SK-N-MC (cell line): ENCODE data around the gene S100B.

Experiments used
- DNase-seq: peaks from one replicate; pipeline ENCODE4 v3.0.0-alpha.2; 2011; ENCODE audit warnings: low read depth, low spot score
- H3K27ac ChIP-seq: fragments of 200-600 bp; sonication (generic); 2 replicates; pipeline ENCODE4 v1.5.1; 2016; ENCODE audit warnings: mixed run types
- H3K36me3 ChIP-seq: fragments of 200-600 bp; sonication (generic); 2 replicates; pipeline ENCODE4 v1.6.1; 2017; ENCODE audit warnings: antibody characterized with exemption, low read length, mixed read lengths; ENCODE audit not compliant: insufficient read depth
- H3K4me3 ChIP-seq: fragments of 200-600 bp; sonication (generic); 2 replicates; pipeline ENCODE4 v1.5.1; 2016
- H3K9ac ChIP-seq: fragments of 200-600 bp; sonication (generic); 2 replicates; pipeline ENCODE4 v1.8.0; 2017; ENCODE audit warnings: mixed run types, mixed read lengths; ENCODE audit not compliant: insufficient read length
- H3K9me3 ChIP-seq: fragments of 200-600 bp; sonication (generic); 2 replicates; pipeline ENCODE4 v1.6.1; 2017; ENCODE audit warnings: low read depth, mild to moderate bottlenecking, antibody characterized with exemption, low read length, moderate library complexity, mixed read lengths
- EZH2 ChIP-seq: fragments of 200-600 bp; sonication (generic); IDR thresholded peaks from one replicate; pipeline ENCODE4 v1.6.1; 2017; ENCODE audit warnings: antibody characterized with exemption
- FOXP2 ChIP-seq: optimal IDR thresholded peaks from 2 replicates; pipeline ENCODE3; 2011; ENCODE audit warnings: mild to moderate bottlenecking, moderate library complexity; ENCODE audit not compliant: insufficient read depth; ENCODE audit errors: extremely low read length, control extremely low read depth
- POLR2AphosphoS5 ChIP-seq: IDR thresholded peaks from 2 replicates; pipeline ENCODE4 v1.6.1; 2012; ENCODE audit warnings: mild to moderate bottlenecking, low read depth, low read length, borderline replicate concordance

The S100B gene

DNA sequence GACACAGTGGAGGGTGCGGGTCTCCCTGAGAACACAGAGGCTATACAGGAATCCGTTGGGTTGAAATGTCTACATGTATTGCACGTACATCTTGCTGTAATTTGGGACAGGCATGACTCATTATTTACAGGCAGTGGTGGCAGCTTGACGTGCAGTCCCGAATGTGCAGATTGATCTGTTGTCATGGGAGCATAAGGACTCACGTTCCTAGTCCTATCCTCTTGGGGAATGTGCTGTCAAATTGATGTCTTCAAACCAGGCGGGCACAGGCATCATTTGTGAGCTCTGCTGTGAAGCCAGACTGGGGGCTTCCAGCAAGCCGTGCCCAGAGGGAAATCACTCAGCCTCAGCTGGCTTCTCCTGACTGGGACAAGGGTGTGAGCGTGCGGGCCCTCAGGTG is 40.5 kb downstream of the S100B start:
- Histone ChIP-seq H3K27ac (no peak overlapping the region), H3K4me3 (no peak overlapping the region), H3K9me3 (no peaks in the 10 kb centered on the region), H3K36me3 (peaks cover 13% of the 10 kb centered on the region; the same call in 1 of the 2 replicates), H3K9ac (no peak overlapping the region)
- DNase-seq = no peak
- no peak for TF ChIP-seq EZH2
- no peak for TF ChIP-seq POLR2AphosphoS5
- no peak for TF ChIP-seq FOXP2

DNA sequence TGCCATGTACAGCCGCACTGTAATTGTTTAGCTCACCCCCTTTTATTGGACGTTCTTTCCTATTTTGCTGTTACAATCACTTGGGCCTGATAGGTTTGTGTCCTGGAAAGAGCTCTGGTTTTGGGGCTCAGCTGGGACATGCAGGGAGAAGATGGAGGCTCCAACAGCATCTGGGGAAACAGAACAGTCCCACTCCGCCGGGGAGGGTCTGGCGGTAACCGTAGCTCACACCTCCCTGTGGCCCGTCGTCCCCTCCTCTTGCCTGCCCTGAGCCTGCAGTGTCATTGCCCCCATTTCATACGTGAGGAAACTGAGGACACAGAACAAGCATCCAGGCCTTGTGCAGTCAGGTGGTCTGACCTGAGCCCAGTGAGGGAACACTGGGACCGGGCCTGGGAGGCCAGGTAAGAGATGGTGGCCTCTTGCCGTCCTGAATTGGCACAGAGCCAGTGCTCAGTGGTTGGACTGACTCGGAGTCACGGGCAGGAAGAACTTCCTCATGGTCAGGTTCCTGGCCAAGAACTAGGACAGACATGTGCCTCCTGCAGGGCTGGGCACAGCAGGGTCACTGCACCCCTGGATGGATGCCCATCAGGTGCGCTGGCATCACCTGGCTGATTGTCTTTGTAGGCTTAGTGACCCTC is 41.8 kb downstream of the S100B start:
- no peak overlapping the region for H3K9ac ChIP-seq
- no peak overlapping the region for H3K27ac ChIP-seq
- TF ChIP-seq POLR2AphosphoS5 = no peak
- no peak for TF ChIP-seq EZH2
- no peak for TF ChIP-seq FOXP2
- H3K9me3 ChIP-seq = no peaks in the 10 kb centered on the region
- DNase-seq = no peak
- H3K36me3 ChIP-seq = peaks cover 9% of the 10 kb centered on the region; the same call in 1 of the 2 replicates
- no peak overlapping the region for H3K4me3 ChIP-seq

DNA sequence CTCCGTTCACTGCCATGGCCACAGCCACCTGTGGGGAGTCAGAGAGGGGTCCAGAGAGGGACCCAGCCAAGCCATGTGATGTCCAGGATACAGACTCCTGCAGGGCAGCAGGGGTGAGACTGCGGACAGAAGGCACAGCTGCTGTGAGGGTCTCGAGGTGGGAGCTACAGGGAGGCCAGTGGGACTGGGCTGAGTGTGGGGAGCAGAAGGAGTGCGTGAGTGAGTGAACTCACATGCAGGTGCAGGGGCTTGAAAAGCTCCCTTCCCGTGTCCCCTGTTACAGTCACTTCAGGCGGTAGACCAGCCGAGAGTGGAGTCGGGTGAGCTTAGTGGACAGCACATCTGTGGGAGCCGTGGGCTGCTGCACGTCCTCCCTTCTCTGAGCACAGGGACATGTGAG is 42.4 kb downstream of the S100B start:
- Histone ChIP-seq H3K9me3 (no peaks in the 10 kb centered on the region), H3K36me3 (peaks cover 6% of the 10 kb centered on the region; the same call in 1 of the 2 replicates), H3K27ac (no peak overlapping the region), H3K9ac (no peak overlapping the region), H3K4me3 (no peak overlapping the region)
- TF ChIP-seq POLR2AphosphoS5 (no peak), EZH2 (no peak), FOXP2 (no peak)
- no peak for DNase-seq

DNA sequence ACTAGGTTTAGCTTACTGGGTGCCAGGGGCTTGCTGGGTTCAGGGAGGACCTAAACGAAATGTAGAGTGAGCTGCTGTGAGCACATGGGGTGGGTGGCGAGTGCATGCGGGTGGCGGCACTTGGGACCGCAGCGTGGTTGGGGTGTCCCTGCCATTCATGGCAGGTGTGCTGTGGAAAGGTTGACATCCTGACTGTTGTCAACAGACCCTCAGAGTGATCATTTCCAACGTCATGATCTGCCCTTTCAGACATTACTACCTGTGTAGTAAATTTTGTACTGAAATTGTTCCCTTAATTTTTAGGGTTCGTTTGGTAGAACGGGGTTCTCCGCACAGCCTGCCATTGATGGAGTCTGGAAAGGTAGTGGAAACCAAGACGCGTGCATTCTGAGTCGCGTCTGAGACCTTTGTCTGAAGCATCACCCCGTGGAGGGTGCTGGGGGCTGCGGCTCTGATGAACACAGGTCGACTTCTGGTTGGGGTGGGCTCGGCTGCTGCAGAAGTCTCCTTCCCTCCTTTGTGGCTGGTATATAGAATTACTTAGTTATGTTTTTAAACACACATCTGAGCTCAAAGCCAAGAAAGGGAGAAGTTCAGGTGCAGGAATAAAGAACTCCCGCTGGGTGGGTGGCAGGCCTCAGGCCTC is 43.3 kb downstream of the S100B start:
- H3K9me3 ChIP-seq = no peaks in the 10 kb centered on the region
- H3K9ac ChIP-seq = no peak overlapping the region
- no peaks in the 10 kb centered on the region; the same call in 1 of the 2 replicates for H3K36me3 ChIP-seq
- H3K4me3 ChIP-seq = no peak overlapping the region
- no peak overlapping the region for H3K27ac ChIP-seq
- DNase-seq = no peak
- TF ChIP-seq POLR2AphosphoS5 (no peak), FOXP2 (no peak), EZH2 (no peak)

DNA sequence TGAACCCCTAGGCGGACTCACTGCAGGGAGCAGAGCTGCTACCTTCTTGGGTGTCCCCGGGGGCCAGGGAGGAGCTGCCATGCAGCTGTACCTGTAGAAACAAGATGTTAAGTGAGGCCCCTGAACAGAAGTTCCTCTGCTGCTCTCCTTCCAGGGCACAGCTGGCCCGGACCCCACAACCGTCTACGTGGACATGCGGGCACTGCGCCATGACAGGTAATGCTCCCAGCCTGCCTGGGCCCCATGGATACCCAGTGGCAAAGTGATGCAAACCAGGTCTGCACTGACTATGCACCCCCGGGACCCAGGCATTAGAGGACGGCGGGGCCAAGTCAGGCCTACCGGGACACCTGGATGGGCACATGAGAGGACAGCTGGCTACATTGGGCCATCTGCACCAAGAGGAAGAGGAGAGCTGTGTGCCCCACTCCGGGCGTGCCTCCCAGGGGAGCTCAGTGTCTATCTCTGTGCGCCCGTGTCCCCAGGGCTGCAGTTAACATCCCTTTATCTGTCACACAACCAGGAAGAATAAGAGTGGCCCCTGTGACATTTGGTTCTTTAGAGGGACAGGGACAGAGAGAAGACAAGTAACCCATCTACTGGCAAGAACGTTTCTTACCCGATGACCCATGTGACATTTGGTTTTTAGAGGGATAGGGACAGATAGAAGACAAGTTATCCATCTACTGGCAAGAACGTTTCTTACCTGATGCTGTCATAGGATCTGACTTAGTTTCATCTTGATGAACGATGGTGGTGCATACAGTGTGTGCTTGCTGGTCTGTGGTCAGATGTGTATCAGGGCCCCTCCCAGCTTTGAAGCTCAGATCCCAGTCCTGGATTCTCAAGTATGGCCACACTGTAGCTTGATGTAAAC is 44.1 kb downstream of the S100B start:
- Histone ChIP-seq H3K9me3 (no peaks in the 10 kb centered on the region), H3K27ac (no peak overlapping the region), H3K9ac (no peak overlapping the region), H3K36me3 (no peaks in the 10 kb centered on the region; the same call in 1 of the 2 replicates), H3K4me3 (no peak overlapping the region)
- TF ChIP-seq POLR2AphosphoS5 (no peak), FOXP2 (no peak), EZH2 (no peak)
- no peak for DNase-seq

DNA sequence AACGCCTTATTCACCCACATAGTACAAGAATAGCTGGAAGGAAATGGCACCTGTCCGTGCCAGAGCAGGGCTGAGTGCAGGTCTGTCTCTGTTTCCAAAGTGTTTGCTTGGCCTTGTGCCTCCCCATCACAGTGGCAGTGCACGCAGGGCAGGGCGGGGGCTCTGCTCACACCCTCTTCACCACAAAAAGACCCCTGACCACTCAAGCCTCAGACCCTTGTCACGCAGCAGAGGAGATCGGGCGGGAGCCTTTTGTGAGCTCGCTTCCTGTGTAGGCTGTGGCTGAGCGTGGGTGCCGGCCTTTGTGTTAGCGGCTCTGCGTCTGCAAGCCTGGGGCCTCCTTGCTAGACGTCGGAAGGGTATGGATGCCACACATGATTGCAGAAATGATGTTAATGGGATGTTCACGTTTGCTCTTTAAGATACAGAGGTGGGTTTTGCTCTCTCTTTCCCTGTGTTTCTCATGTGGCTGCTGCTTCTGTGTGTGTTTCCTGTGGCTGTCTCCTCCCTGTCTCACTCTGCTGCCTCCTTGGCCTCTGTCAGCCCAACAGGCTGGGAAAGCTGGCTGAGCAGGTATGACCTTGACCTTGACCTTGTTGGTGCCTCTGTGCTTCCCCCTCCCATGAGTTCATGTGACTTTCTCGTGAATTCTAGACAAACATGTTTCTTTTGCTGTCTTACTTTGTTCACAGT is 45.4 kb downstream of the S100B start:
- no peak for DNase-seq
- H3K9ac ChIP-seq = no peak overlapping the region
- no peak overlapping the region for H3K4me3 ChIP-seq
- H3K27ac ChIP-seq = no peak overlapping the region
- H3K36me3 ChIP-seq = no peaks in the 10 kb centered on the region; the same call in 1 of the 2 replicates
- TF ChIP-seq POLR2AphosphoS5 (no peak), EZH2 (no peak), FOXP2 (no peak)
- no peaks in the 10 kb centered on the region for H3K9me3 ChIP-seq

DNA sequence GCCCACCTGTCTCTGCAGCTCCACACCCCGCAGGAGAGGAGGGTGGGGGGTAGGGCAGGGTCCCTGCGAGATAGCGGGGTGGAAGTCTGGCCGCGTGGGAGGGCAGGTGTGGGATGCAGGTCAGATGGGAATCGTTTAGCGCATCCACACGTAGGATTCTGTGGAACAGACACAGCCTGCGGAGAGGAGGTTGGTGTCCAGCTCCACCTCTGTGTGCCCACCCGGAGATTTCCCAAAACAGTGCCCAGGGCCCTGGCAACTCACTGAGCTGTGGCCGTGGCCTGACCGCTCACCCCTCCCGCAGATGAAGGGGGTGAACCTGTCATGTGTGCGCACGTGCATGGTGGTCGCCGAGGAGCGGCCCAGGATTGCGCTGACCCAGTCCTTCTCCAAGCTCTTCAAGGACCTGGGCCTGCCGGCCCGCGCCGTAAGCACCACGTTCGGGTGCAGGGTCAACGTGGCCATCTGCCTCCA is 46.9 kb downstream of the S100B start:
- TF ChIP-seq EZH2 (no peak), FOXP2 (no peak), POLR2AphosphoS5 (no peak)
- Histone ChIP-seq H3K4me3 (no peak overlapping the region), H3K27ac (no peak overlapping the region), H3K9ac (no peak overlapping the region), H3K36me3 (no peaks in the 10 kb centered on the region; the same call in 1 of the 2 replicates), H3K9me3 (no peaks in the 10 kb centered on the region)
- no peak for DNase-seq
